Activated T-cell treated with anti-CD3 and anti-CD28 coated beads for 4 hours (primary cell): ENCODE data around the gene SNRPD3.

Experiments used
- DNase-seq: peaks from one replicate; pipeline ENCODE4 v3.0.0-alpha.2; 2020

The SNRPD3 gene

DNA sequence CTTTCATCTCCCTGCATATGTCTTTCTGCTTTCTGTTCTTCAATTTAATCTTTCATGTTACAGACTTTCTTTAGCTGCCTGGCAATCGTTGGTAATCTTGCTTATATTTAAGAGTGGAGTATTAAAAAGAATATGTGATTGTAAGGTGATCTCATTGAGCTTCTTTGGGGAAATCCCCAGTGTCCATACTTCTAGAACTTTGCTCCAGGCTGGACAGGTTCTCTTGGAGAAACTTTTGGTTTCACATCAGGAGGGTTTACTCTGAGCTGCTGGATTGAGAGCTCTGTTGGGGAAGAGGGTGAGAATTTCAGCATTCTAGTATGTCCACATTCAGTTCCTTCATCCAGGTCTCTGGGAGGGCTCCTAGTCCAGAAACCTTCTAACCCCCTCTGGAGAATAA, 21.0 kb downstream of the SNRPD3 start:
- DNase-seq, result no peak

DNA sequence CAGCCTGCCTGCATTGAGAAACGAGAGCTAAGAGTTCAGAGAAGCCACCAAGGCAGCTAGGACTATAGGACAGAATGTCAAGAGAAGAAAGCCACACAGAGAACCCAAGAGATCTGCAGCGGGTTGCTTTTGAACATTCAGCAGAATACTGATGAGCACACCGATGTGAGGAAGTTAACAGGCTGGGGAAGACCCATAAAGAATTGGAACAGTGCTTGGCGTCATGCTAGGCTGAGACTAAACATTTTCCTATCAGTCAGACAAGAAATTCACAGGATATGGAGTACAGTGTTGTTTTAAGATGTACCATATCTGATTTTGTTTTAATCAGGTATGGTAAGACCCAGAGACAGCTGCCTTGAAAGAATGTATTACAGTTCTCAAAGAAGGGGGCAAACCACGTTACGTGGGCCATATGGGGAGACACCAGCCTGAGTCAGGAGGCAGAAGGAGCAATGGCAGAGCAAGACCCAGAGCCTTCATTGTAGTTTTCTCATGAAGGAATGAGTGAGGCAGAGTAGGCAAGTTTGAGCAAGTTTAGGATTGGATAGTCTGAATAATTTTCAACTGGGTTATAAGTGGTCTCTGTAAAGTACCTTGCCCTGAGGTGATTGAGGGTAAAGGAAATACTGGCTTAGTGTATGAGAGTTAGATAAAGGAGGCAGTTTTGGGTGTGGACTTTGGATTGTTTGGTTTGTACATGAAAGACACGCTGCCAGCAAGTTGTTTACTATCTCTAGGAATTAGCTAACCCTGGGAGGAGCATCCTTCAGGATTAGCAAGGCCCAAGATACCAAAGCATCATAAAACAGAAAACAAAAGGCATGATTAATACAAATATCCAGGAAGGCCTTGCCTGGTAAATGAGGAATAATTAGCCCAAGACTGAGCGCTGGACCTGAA, 22.8 kb downstream of the SNRPD3 start:
- no peak for DNase-seq

DNA sequence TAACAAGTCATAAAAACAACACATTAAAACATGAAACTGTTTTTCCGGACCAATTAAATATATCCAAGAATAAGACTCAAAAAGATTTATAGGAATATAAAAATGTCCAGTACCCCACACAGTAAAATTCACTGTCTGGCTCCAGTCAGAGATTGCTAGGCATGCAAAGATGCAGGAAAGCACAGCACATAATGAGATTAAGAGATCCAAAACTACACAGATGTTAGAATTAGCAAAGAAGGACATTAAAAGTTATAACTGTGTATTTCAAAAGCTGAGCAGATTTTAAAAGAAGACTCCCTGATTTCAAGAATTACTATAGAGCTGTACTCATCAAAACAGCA, 23.4 kb downstream of the SNRPD3 start:
- DNase-seq, result no peak

DNA sequence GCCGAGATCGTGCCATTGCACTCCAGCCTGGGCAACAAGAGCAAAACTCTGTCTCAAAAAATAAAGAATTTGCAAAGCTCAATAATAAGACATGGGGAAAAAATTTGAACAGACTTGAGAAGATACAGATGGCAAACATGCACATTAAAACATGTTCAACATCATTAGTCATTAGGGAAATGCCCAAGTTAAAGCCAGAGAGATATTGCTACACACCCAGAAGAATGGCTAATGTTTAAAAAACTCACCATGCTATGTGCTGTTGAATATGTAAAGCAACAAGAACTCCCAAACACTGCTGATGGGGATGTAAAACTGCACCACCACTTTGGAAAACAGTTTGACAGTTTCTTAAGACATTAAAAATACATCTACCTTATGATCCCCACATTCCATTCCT, 24.5 kb downstream of the SNRPD3 start:
- no peak for DNase-seq

DNA sequence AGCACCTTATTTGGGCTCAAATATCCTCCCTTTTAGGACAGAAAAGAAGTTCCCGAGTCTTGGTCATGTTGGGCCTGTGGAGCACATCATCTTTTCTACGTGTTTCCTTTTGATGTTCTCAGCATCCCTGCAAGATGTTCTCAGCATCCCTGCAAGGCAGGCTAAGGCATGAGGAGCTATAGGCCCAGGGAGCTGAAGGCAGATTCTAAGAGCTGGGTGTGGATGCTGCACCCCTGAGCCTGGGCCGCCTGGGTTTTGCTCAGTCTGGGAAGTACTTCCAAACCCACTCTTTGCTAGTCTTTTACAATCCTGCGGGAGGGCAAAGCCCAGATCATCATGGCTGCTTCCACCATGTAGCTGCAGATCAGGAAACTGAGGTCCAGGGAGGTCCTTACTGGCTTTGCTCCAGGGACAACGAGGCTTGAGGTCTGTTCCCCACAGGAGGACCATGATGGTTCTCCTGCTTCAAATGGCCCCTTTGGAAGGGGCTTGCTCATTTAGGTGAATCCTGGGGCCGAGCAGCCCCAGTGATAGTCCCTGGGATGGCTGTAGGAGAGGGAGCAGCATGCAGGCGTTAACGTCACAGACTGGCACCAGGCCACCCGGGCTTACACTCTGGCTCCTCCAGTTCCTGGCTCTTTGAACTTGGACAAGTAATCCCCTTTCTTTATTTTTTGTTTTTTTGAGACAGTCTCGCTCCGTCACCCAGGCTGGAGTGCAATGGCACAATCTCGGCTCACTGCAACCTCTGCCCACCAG, 26.4 kb downstream of the SNRPD3 start:
- DNase-seq, result no peak

DNA sequence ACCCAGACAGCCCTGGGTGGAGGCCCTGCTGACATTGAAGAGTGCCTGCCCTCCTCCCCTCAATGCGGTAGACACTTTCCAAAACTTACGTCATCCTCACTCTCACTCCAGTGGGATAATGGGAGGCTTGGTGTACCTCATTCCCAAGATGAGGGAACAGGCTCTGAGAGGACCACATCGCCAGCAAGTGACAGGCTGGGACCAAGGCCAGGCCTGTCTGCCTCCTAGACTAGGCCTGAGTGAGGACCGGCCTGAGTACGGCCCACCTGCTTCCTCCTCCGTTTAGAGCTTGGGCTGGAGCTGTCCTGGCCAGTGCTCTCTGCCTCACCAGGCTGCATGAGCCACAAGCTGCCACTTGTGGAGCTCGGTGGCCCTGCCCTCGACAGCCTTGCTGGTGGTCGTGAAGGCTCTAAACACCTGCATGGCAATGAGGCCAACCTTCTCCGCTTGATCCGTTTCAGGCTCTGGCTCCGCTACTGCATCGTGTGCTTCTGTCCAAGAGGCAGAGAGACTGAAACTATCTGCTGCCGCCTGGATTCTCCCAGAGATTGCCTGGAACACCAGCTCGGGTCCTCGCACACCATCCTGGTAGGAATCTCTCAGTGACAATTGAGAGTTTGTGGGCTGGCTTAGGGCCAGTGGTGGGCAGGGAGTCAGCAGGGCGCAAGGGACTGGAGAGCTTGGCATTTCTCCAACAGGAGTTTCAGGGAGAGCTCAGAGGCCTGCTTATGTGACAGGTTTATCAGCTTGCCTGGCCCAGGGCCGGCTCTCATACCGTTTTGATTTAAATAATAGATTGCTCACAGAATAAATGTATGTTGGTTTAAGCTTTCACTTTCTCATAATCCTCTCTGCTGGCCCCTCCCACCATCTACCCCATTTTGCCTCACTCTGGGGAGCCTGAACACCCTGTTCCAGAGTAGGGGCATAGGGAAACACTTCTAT, 27.7 kb downstream of the SNRPD3 start:
- DNase-seq, result no peak

DNA sequence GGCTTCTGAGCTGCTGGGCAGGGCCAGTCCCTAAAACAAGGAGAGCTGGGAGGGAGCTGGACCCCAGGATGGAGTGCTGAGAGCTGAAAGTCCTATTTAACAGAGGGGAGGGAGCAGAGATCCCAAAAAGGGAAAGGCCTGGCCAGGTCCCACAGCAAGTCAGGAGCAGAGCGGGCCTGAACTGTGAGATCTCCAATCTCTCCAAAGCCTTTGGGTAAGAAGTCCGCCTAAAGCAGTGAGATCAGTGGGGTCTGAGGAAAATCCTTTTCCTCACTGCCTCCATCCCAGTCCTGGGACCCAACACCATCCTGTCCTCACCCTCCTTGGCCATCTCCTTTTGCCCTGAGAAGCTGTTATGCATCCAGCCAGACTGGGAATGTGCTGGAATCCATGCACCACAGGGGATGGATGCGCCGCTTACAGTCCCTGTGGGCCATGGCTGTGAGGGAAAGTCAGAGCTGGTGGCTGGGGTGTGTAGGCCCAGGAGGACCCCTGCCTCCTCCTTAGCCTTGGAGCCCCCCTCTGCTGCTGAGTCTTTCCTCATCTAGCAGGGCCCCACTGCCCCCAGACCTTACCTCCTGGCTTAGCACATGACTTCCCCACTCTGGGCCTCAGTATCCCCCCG, 28.5 kb downstream of the SNRPD3 start:
- no peak for DNase-seq

DNA sequence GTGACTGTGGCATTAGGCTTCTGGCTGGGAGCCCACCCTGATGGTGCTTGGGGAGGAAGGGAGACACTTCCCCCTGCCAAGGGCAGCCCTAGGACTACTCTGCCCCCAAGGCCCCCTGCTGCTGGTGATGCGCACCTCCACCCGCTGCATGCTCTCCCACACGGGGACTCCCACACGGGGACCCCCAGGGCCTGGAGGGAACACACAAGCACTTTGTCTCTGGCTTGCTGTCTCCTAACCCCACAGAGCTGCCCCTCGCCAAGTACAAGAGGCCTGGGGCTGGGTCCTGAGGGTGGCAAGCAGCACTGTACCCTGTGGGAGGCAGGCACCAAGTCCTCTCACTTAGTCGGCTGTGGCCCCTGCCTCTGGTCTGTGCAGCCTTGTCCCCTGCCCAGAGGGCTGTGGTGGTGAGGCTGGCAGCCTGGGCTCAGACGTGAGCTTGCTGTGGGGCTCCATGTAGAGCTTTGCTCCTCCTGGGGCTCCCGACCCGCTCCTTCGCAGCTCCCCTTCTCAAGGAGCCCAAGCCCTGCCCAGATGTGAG, 29.1 kb downstream of the SNRPD3 start:
- DNase-seq, result no peak

DNA sequence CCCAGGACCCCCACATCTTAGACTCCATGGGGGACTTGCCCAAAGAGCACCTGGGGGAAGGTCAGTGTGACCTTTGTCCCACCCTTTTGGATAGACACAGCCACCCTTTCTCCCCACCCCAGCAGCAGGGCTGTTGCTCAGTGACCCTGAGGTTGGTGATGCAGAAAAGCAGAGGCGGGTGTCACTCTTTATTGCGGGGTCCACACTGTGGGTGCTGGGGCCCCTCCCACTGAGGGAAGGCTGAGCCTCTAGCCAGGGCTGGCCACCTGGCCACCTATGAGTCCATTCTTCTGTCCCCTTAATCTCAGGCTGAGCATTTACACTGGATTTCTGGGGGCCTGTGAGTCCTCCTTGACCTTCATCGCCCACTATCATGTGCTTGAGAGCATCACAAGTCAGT, 29.7 kb downstream of the SNRPD3 start:
- DNase-seq, result no peak

DNA sequence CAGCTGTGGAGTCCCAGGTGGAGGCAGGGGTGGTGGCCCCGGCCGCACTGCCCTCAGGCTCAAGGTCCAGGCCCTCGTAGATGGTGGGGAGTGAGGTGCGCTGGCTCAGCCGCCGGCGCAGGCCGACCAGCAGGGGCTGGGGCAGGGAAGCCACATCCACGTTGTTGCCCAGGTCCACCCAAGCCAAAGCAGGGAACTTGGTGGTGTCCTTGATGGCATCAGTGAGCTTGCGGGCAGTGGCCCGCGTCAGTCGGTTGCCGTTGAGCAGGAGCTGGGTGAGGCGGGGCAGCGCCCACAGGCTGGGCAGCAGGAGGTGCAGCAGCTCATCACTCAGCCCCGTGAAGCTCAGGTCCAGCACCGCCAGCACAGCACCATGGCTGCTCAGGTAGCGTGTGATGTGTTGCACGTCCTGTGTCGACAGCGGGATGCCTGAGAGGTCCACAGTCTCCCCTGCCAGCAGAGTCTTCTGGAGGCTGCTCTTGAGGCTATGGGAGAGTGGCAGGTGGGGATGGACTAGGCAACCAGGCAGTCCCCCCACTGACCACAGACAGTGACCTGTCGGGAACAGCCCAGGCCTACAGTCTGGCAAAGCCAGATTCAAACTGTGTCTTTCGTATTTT, 30.2 kb downstream of the SNRPD3 start:
- DNase-seq, result no peak

DNA sequence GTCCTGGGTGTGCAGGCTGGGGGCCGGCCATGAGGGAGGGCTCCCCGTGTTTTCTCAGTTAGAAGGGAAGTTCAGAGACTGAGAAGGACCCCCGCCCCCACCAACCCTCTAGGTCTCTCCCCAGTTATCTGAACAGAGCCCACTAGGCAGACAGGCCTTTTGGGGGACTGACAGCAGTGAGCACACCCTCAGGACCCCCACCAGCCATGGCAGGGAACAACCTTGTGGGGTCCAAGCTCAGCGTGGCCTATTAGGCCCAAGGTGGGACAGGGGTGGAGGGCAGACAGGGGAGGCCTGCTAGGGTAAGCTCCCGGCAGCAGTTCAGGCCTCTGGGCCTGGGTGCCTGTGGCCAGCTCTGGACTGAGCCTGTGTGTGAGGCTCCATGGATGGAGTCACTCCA, 31.5 kb downstream of the SNRPD3 start:
- no peak for DNase-seq

DNA sequence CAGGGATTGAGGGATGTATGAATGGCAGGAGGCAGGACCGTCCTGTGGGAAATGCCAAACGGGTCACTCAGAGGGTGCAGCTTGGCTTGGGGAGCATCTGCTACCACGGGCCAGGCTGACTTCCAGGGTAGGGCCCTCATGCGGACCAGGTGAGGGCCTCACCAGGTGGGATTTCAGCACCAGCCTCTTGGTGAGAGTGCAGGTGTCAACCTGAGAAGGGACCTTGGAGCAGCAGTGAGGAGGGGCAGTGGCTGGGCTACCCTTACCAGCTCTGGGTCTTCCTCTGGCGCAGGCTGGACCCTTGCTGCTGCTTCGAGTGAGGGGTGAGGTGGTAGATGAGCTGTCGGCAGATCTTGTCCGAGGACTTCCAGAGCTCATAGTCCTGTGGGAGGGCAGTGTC, 32.1 kb downstream of the SNRPD3 start:
- no peak for DNase-seq

DNA sequence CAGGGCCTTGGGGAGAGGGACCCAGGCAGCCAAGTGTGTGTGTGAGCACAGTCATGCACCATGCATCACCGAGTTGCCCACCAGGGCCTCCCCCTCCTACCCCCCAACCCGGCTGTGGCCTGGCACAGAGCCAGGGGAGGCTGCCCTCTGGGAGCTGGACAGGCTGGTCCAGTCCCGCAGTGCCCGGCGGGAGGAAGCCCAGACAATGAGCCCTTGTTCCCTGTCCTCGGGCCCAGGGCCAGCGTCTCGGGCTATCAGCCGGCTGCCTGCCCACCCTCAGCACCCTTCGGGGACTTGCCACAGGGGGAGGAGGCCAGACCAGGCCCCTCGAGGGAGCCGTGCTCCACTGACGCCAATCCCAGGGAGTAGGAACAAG, 32.6 kb downstream of the SNRPD3 start:
- no peak for DNase-seq

DNA sequence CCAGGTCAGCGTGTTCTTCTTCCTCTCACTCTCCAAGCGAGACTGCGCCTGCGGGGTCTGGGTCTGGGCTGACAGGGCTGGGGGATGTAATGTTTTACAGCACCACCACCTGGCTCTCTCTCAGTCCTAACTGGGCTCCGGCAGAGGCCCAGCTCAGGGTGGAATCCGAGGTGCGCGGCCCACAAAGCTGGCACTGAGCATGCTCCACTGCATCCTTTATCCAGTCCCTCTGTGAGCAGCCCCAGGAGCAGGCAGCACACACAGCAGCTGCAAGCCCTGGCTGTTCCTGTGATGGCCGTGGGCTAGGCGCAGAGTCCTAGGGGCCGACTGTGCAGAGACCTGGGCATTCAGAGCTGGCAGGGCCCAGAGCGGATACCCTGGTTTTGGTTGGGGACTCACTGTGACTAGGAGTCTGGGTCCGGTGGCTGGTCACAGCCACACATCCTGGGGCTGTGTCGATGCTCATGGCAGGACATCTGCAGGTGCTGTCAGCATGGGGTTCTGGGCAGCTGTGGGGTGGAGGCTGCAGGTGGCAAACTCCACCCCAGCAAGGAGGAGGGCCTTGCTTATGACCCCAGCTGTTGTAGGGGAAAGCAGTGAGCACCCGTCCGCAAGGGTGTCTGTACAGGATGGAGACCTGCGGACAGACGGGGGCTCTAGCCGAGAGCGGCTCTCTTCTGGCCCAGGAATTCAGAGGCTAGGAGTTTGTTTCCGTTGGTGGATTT, 33.1 kb downstream of the SNRPD3 start:
- no peak for DNase-seq

DNA sequence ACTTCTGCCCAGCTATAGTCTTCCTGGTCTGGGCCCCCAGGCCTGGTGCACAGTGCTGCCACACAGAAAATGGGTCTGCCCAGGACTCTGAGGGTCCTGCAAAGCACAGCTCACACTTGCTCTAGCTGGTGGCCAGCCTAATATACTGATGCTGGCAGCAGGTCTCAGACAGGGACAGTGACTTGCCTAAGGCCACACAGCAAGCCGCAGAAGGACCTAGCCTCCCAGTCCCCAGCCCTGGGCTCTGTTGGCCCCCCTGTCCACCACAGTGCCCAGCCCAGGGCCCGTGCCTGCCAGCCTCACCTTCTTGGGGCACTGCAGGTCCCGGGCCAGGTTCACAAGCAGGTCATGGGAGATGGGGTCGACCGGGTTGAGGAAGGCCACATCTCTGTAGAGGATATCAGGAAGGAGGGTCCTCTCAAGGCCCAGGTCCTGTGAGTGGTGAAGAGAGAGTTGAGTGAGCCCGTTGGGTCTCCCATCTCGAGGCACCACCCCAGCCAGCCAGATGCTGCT, 33.8 kb downstream of the SNRPD3 start:
- DNase-seq, result no peak

DNA sequence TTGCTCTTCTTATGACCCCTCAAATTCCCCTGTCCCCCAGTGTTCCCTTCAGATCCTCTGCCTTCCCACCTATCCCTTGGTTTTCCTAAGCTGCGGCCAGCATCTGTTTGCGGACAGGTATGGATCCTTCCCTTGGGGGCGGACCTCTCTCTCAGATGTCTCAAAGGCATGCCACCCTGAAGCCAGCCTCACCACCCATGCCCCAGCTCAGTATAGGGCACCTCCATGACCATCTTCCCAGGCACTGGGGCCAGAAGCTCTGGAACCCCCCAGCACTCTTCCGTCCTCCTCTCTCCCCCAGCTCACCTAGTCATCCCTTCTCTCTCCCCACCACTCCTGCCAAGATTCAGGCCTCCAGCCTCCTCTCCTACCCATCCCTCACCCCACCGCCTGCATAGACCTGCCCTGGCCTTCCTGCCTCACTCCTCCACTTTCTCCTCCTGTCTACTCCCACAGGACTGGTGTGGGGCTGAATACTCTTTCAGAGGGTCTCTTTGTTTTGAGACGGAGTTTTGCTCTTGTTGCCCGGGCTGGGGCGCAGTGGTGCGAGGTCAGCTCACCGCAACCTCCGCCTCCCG, 34.9 kb downstream of the SNRPD3 start:
- DNase-seq, result no peak

DNA sequence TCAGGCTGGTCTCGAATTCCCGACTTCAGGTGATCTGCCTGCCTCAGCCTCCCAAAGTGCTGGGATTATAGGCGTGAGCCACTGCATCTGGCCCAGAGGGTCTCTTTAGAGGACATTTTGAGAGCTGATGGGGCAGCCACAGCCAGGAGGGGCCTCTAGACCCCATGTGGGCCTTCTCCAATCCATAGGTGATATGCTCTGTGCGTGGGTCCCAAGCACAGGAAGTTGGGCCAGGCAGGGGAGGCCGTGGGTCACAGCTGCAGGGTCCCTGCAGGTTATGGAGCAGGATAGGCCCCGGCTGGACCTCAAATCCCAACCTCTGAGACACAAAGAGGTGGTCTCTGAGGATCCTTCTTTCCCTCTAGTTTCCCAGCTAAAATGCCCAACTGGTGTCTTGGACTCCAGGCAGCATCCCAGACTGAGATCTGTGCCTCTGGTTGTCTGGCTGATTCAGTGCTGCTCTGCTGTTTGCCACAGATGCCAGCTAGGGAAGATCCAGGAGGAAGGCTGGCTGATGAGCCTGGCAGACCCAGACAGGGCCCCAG, 35.6 kb downstream of the SNRPD3 start:
- no peak for DNase-seq

DNA sequence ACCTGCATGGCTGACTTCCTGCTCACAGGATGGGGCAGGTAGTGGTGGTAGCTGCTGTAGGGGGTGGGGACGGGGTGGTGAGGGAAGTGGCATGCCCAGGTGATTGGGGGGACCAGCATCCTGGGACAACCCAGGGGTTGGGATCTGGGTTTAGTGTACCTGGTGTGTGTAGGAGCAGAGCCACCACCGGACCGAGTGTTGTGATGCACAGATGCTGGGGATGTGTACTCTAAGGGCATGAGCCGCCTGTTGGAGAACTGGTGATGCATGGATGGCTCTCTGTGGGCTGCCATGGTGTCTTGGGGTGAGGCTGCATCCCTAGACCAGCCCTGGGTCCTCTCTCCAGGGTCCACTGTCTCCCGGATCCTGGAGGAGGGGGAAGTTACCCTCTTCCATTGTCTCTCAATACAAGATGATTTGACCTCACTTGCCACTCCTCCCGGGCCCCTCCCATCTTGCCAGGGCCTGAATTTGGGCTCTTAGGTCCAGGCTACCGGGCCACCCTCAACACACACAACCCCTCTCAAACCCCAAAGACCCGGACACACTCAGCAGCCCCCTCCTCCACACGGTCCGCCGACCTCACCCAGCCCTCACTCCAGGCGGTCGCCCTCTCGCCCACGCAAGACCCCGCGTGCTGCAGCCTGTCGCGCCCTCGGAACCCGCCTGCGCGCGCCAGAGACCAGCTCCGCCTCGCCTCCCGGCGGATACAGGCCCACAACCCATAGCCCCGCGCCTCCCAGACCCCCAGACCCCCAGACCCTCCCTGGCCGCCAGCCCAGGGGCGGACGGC, 36.5 kb downstream of the SNRPD3 start:
- DNase-seq, result no peak

DNA sequence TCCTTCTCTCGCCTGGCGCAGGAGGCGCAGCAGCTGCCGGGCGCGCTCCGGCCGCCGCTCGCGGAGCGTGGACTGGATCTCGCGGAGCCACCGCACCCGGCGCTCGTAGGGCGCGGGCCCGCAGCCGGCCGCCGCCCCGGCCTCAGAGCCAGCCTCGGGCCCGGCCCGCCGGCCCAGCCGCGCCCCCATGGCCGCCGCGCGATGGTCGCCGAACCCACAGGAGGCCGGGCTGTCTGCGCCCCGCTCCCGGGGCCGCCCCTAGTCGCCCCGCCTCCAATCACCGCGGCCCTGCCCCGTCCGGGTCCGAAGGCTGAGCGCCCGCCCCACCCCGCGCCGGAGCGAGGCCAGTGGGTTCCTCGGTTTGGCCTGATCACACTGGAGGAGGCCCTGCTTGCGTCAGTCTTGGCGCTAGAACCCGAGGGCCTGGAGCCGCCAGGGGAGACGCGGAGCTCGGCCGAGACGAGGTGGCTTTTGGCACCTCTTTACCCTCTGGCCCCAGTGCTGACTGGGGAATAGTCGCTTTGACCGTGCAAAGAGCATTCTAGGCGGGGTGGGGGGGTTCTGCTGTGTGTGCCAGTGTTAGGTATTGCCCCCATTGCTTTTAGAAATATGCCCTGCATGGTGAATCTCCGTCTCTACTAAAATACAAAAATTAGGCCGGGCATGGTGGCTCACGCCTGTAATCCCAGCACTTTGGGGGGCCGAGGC, 37.2 kb downstream of the SNRPD3 start, which contains the start of gene LRRC75B:
LRRC75B (minus strand) TSS at position 223 of the 708 bp plus-strand sequence; CDS start at position 189, 34 bp downstream.
- no peak for DNase-seq
